Suprapubic skin (tissue), 4 donors: Measurements from ENCODE around the gene REPS2. TPM values are rescaled to one million over a fixed set of nuclear protein-coding genes. Genes with fewer than 3 reads are reported as not detected.

Source experiments
- DNase-seq, 2 donors: peaks; one replicate each; pipeline ENCODE4 v3.0.0-alpha.2; 2019; ENCODE audit warnings: low spot score in 2 of 2
- H3K27ac ChIP-seq: fragments of 200-600 bp; sonication (generic); one replicate; pipeline ENCODE4 v1.5.1; 2019
- H3K27me3 ChIP-seq: fragments of 200-600 bp; sonication (generic); one replicate; pipeline ENCODE4 v1.5.1; 2019
- H3K36me3 ChIP-seq: fragments of 200-600 bp; sonication (generic); one replicate; pipeline ENCODE4 v1.5.1; 2019
- H3K4me1 ChIP-seq: fragments of 200-600 bp; sonication (generic); one replicate; pipeline ENCODE4 v1.5.1; 2019
- H3K4me3 ChIP-seq: fragments of 200-600 bp; sonication (generic); one replicate; pipeline ENCODE4 v1.5.1; 2019; ENCODE audit warnings: mild to moderate bottlenecking
- H3K9me3 ChIP-seq: fragments of 200-600 bp; sonication (generic); one replicate; pipeline ENCODE4 v1.5.1; 2019
- EP300 ChIP-seq: sonication (generic); formaldehyde crosslinking; IDR thresholded peaks from one replicate; pipeline ENCODE4 v1.6.1; 2017; ENCODE audit warnings: antibody characterized with exemption
- POLR2A ChIP-seq, 2 donors: fragments of 450-650 bp; IDR thresholded peaks; one replicate each; pipeline ENCODE4 v1.6.1; 2017; ENCODE audit warnings: antibody characterized with exemption in 2 of 2, mild to moderate bottlenecking in 2 of 2, moderate library complexity in 2 of 2
- POLR2AphosphoS5 ChIP-seq, 3 donors: sonication (generic); formaldehyde crosslinking; IDR thresholded peaks; one replicate each; pipeline ENCODE4 v1.6.1; 2017; ENCODE audit warnings: antibody characterized with exemption in 3 of 3
- WGBS: methylation state at CpG from one replicate; pipeline ENCODE4 v1.1.5; 2018; 5-methylcytosine and 5-hydroxymethylcytosine counted together
- total RNA-seq, 4 donors: library from RNA; depleted of rRNA; stranded (reverse); fragments of >200 nt; gene quantifications; one replicate each; pipeline ENCODE4 v1.1.0, GENCODE V29; 2016
- TF ChIP-seq, protein P1 (sequence below), 2 donors: fragments of 200-600 bp in 1 of 2; fragments of 450-650 bp in 1 of 2; sonication (generic) in 1 of 2; IDR thresholded peaks; one replicate each; pipeline ENCODE4 v1.5.1; 2016 to 2019; ENCODE audit warnings: antibody characterized with exemption in 2 of 2, mild to moderate bottlenecking in 1 of 2, moderate library complexity in 1 of 2

The REPS2 gene
- total RNA-seq, 4 donors from 2014 or later = 6.2 to 10.9 (median 8.6) TPM

- no peak for DNase-seq
- no peak for TF ChIP-seq EP300
- no peak for TF ChIP-seq POLR2AphosphoS5 (IDR thresholded peaks at IDR 0.05)
- TF ChIP-seq, protein P1, sequence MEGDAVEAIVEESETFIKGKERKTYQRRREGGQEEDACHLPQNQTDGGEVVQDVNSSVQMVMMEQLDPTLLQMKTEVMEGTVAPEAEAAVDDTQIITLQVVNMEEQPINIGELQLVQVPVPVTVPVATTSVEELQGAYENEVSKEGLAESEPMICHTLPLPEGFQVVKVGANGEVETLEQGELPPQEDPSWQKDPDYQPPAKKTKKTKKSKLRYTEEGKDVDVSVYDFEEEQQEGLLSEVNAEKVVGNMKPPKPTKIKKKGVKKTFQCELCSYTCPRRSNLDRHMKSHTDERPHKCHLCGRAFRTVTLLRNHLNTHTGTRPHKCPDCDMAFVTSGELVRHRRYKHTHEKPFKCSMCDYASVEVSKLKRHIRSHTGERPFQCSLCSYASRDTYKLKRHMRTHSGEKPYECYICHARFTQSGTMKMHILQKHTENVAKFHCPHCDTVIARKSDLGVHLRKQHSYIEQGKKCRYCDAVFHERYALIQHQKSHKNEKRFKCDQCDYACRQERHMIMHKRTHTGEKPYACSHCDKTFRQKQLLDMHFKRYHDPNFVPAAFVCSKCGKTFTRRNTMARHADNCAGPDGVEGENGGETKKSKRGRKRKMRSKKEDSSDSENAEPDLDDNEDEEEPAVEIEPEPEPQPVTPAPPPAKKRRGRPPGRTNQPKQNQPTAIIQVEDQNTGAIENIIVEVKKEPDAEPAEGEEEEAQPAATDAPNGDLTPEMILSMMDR (IDR thresholded peaks at IDR 0.05) = no peak
- no peak for TF ChIP-seq POLR2A (IDR thresholded peaks at IDR 0.05)
- no peaks in the 10 kb centered on the region for H3K36me3 ChIP-seq
- H3K27ac ChIP-seq = no peak overlapping the region
- 79% methylated on average over 2 of the region's 2 CpGs for WGBS
- H3K4me1 ChIP-seq = no peaks in the 10 kb centered on the region
- H3K4me3 ChIP-seq = no peak overlapping the region
- H3K9me3 ChIP-seq = no peaks in the 10 kb centered on the region
- H3K27me3 ChIP-seq = no peaks in the 10 kb centered on the region
Observed at GRCh38 chrX:17170973-17171372, 224.5 kb downstream of the REPS2 start.

GRCh38 chrX:17174671-17175070 lies 228.2 kb downstream of the REPS2 start:
- no peaks in the 10 kb centered on the region for H3K27me3 ChIP-seq
- TF ChIP-seq POLR2AphosphoS5 (IDR thresholded peaks at IDR 0.05) (no peak), EP300 (no peak), POLR2A (IDR thresholded peaks at IDR 0.05) (no peak)
- TF ChIP-seq, protein P1 (IDR thresholded peaks at IDR 0.05) = no peak
- 62% methylated on average over 8 of the region's 8 CpGs for WGBS
- no peaks in the 10 kb centered on the region for H3K9me3 ChIP-seq
- H3K4me1 ChIP-seq = no peaks in the 10 kb centered on the region
- no peak overlapping the region for H3K27ac ChIP-seq
- DNase-seq = no peak
- no peaks in the 10 kb centered on the region for H3K36me3 ChIP-seq
- H3K4me3 ChIP-seq = no peak overlapping the region

DNA sequence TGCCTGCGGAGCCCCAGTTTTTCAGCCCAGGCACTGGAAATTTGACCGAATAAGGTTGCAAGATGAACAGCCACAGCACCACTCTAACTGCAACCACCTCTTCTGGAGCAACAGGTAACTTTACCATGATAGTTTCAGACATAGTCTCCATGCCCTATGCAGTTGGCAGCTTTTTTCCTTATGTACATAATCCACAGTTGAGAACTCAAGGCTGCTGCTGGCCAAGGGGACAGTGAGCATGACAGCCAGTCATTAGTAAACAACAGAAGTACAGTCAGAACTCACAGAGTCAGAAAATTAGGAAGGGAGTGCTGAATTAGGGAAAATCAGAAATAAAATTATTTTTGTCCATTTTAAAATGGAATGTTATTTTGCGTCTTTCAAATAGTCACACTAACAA lies 235.9 kb downstream of the REPS2 start:
- no peaks in the 10 kb centered on the region for H3K36me3 ChIP-seq
- DNase-seq = no peak
- TF ChIP-seq POLR2A (IDR thresholded peaks at IDR 0.05) (no peak), EP300 (no peak), POLR2AphosphoS5 (IDR thresholded peaks at IDR 0.05) (no peak)
- TF ChIP-seq, protein P1 (IDR thresholded peaks at IDR 0.05) = no peak

GRCh38 chrX:17183566-17183965 lies 237.1 kb downstream of the REPS2 start:
- Histone ChIP-seq H3K4me1 (no peaks in the 10 kb centered on the region), H3K4me3 (no peak overlapping the region), H3K27me3 (no peaks in the 10 kb centered on the region), H3K27ac (no peak overlapping the region), H3K36me3 (no peaks in the 10 kb centered on the region), H3K9me3 (no peaks in the 10 kb centered on the region)
- DNase-seq = no peak
- no peak for TF ChIP-seq POLR2AphosphoS5 (IDR thresholded peaks at IDR 0.05)
- TF ChIP-seq EP300 = no peak
- 73% methylated on average over 2 of the region's 2 CpGs for WGBS

More for the DNA sequence above, 235.9 kb downstream of the REPS2 start:
- Histone ChIP-seq H3K4me1 (no peaks in the 10 kb centered on the region), H3K4me3 (no peak overlapping the region), H3K27me3 (no peaks in the 10 kb centered on the region), H3K9me3 (no peaks in the 10 kb centered on the region), H3K27ac (no peak overlapping the region)
- 94% methylated on average over 3 of the region's 3 CpGs for WGBS

DNA sequence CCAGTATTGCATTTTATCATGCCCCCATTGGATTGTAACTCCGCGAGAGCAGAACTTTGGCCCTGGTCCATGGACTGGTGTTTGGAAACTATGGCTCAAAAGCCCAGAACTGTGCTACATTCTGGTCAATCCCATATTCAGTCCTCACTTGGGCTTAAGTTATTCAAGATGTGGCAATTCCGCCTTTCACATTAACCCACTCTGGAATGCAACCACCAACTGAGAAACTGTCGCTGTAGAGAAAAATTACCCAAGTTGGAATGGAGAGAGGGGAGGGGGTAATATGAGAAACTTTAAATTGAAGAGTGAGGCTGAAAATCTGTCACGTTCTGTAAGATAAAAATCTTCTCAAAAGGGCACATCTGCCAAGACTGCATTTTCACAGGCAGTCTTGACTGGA lies 239.0 kb downstream of the REPS2 start:
- Histone ChIP-seq H3K4me1 (no peaks in the 10 kb centered on the region), H3K27ac (no peak overlapping the region), H3K36me3 (no peaks in the 10 kb centered on the region), H3K4me3 (no peak overlapping the region), H3K9me3 (no peaks in the 10 kb centered on the region), H3K27me3 (no peaks in the 10 kb centered on the region)
- TF ChIP-seq, protein P1 (IDR thresholded peaks at IDR 0.05) = no peak
- TF ChIP-seq POLR2AphosphoS5 (IDR thresholded peaks at IDR 0.05) = no peak
- no peak for DNase-seq
- WGBS = 81% methylated on average over 5 of the region's 5 CpGs

DNA sequence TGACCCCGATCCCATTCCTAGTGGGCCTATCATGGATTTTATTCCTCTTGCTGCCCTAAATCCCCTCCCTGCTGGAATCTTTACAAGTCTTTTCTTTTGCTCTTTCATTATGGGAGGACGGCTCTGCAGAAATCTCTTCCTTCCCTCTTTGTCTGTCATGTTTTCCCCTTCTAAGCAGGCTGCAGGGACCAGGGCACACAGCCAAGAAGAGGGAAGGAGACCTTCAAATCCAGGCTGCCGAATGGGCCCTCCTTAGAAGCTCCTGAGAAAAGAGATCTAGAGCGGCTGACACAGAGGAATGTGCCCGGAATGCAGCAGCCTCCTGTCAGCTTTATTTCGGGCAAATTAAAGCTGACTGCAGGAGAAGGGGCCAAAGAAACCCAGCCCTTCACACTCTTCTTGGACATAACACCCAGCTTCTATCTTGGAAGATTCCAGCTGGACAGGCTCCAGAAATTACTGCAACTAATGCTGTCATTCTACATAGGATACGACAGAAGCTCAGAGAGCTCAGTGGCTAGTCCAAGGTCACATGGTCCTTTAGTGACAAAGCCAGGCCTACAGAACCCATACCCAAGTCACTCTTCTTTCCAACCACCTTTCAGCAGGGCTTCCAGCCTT lies 240.8 kb downstream of the REPS2 start:
- Histone ChIP-seq H3K27me3 (no peaks in the 10 kb centered on the region), H3K4me1 (no peaks in the 10 kb centered on the region), H3K4me3 (no peak overlapping the region), H3K27ac (no peak overlapping the region), H3K36me3 (no peaks in the 10 kb centered on the region), H3K9me3 (no peaks in the 10 kb centered on the region)
- TF ChIP-seq POLR2A (IDR thresholded peaks at IDR 0.05) = no peak
- TF ChIP-seq POLR2AphosphoS5 (IDR thresholded peaks at IDR 0.05) = no peak
- TF ChIP-seq, protein P1 (IDR thresholded peaks at IDR 0.05) = no peak
- TF ChIP-seq EP300 = no peak
- no peak for DNase-seq
- WGBS = 69% methylated on average over 7 of the region's 7 CpGs
